Measurements from ENCODE around the gene MAD1L1.

Gene MAD1L1

DNA sequence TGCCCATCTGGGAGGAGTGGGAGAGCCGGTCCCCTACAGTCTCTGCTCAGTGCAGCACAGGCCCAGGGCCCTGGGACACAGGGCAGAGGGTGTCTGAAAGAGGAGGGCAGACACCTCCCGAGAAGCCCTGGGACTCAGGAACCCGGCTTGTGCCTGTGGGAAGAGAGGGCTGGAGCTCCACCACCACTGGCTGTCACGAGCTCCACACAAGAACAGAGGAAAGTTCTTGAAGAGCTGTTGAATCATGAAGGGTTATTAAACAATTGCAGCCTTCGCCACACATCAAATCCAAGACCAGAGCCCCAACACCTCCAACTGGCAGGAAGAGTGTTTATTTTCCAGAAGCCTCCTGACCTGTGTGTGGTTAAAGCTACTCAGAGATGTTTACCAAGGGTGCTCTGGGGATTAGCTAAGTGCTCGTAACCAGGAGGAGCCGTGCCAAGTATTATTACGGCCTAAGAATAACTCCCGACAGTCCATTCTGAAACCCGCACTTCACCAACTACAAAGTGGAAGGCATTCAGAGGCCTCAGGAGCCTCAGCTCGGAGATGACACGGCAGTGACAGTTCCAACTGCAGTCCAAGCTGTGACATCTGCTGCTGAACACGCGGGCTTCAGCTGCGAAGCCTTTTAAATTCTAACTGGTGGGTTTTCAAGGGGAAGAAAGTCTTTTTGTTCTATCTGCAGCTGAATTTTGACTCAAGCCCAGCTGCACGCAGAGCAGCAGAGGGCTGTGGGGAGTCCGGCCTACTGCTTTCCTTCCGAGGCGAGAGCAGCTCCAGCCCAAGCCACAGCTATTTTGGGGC lies 75.1 kb downstream of the MAD1L1 start:
- Histone ChIP-seq H3K27ac (ENCODE audit: low read depth, low read length) (peak overlapping the region; percentile 80), H3K4me3 (ENCODE audit: low read length) (no peak overlapping the region), H3K9ac (ENCODE audit: low read length) (no peak overlapping the region), H3K4me1 (ENCODE audit: control insufficient read depth, insufficient read depth, low read length) (peaks cover 22% of the 10 kb centered on the region), H3K36me3 (ENCODE audit: control insufficient read depth, insufficient read depth, low read length) (no peaks in the 10 kb centered on the region), H3K27me3 (ENCODE audit: control insufficient read depth, insufficient read depth, low read length) (no peaks in the 10 kb centered on the region)

DNA sequence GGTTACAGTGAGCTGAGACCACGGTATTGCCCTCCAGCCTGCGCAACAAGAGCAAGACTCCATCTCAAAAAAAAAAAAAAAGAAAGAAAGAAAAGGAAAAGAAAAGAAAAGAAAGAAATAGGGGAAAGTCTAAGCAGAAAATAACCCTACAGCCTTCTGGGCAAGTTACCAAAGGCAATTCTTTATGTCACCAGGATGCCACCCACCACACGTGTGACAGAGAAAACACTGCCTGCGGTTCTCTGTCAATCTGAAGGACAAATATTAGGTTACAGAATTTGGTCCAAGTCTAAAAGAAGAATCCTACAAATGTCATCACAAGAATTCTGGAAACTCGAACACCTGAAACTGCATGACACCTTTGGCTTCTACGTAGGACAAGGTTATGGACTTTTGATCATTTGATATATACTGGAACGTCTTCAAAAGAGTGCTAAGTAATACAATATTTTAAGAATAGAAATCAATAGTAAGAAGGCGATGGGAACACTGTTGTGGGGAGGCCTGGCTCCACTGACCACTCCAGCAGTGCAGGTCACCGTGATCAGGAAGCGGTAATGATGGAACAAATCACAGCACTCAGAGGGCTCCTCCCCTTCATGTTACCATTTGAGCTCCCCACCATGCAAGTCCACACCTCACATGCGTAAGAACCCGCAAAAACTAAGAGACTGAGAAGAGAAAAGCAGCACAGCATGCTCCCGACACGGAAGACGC lies 75.8 kb downstream of the MAD1L1 start:
- Histone ChIP-seq H3K36me3 (ENCODE audit: control insufficient read depth, insufficient read depth, low read length) (no peaks in the 10 kb centered on the region), H3K27ac (ENCODE audit: low read depth, low read length) (peak overlapping the region; percentile 80), H3K4me1 (ENCODE audit: control insufficient read depth, insufficient read depth, low read length) (peaks cover 22% of the 10 kb centered on the region), H3K27me3 (ENCODE audit: control insufficient read depth, insufficient read depth, low read length) (no peaks in the 10 kb centered on the region), H3K9ac (ENCODE audit: low read length) (no peak overlapping the region), H3K4me3 (ENCODE audit: low read length) (peak overlapping the region; percentile 9)

DNA sequence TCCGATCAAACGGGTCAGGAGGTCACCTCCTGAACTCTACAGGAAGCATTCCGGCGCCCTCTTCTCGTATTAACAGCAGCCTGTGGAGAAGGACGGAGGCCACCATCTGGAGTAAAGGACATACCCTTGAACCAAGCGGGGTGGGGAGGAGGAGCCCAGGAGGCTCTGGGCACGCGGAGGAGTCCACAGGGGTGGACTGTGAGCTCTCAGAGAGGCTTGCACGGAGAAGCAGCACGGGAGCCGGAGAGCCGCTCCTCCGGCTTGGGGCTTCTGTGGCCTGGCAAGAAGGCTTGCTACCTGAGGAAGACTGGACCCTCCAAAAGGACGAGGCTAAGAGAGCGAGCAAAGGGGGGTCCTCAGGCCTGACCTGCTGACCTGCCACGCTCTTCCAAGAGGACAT lies 77.9 kb downstream of the MAD1L1 start:
- Histone ChIP-seq H3K4me3 (ENCODE audit: low read length) (no peak overlapping the region), H3K9ac (ENCODE audit: low read length) (no peak overlapping the region), H3K27ac (ENCODE audit: low read depth, low read length) (no peak overlapping the region), H3K36me3 (ENCODE audit: control insufficient read depth, insufficient read depth, low read length) (no peaks in the 10 kb centered on the region), H3K4me1 (ENCODE audit: control insufficient read depth, insufficient read depth, low read length) (peaks cover 22% of the 10 kb centered on the region), H3K27me3 (ENCODE audit: control insufficient read depth, insufficient read depth, low read length) (no peaks in the 10 kb centered on the region)

DNA sequence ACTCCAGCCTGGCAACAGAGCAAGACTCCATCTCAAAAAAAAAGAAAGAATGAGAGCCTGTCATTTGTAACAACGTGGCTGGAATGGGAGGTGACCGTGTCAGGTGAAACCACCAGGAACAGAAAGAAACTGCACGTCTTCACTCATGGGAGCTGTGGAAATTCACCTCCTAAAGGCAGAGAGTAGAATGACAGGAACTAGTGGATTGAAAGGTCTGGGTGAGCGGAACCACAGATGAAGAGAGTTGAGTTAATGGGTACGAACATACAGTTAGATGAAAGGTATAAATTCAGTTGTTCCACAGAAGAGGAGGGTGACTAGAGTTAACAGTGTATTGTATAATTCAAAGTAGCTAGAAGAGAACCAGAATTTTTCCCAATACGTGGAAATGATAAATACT lies 78.6 kb downstream of the MAD1L1 start:
- H3K36me3 ChIP-seq (ENCODE audit: control insufficient read depth, insufficient read depth, low read length): no peaks in the 10 kb centered on the region
- H3K4me1 ChIP-seq (ENCODE audit: control insufficient read depth, insufficient read depth, low read length): peaks cover 20% of the 10 kb centered on the region
- H3K27ac ChIP-seq (ENCODE audit: low read depth, low read length): no peak overlapping the region
- H3K27me3 ChIP-seq (ENCODE audit: control insufficient read depth, insufficient read depth, low read length): no peaks in the 10 kb centered on the region
- H3K9ac ChIP-seq (ENCODE audit: low read length): no peak overlapping the region
- H3K4me3 ChIP-seq (ENCODE audit: low read length): no peak overlapping the region

DNA sequence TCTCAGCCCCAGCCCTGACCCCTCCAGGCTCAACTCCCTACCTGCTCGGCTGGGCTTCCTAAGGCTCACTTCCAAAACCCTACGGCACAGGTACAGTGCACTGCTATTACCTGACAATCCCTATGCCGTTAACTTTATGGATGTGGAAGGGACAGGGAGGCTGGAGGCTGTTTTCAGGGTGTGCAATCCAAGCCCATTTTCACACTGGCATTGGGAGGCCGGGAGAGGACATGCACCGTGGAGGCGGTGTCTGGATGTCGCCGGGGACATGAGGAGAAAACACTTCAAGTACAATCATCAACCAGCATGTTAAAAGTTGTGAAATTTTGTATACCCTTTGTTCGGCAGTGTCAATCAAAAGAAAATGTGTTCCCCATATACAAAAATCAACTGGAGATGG lies 80.1 kb downstream of the MAD1L1 start:
- no peaks in the 10 kb centered on the region for H3K36me3 ChIP-seq (ENCODE audit: control insufficient read depth, insufficient read depth, low read length)
- H3K9ac ChIP-seq (ENCODE audit: low read length): no peak overlapping the region
- H3K4me1 ChIP-seq (ENCODE audit: control insufficient read depth, insufficient read depth, low read length): peaks cover 9% of the 10 kb centered on the region
- H3K27me3 ChIP-seq (ENCODE audit: control insufficient read depth, insufficient read depth, low read length): no peaks in the 10 kb centered on the region
- H3K27ac ChIP-seq (ENCODE audit: low read depth, low read length): no peak overlapping the region
- H3K4me3 ChIP-seq (ENCODE audit: low read length): no peak overlapping the region

DNA sequence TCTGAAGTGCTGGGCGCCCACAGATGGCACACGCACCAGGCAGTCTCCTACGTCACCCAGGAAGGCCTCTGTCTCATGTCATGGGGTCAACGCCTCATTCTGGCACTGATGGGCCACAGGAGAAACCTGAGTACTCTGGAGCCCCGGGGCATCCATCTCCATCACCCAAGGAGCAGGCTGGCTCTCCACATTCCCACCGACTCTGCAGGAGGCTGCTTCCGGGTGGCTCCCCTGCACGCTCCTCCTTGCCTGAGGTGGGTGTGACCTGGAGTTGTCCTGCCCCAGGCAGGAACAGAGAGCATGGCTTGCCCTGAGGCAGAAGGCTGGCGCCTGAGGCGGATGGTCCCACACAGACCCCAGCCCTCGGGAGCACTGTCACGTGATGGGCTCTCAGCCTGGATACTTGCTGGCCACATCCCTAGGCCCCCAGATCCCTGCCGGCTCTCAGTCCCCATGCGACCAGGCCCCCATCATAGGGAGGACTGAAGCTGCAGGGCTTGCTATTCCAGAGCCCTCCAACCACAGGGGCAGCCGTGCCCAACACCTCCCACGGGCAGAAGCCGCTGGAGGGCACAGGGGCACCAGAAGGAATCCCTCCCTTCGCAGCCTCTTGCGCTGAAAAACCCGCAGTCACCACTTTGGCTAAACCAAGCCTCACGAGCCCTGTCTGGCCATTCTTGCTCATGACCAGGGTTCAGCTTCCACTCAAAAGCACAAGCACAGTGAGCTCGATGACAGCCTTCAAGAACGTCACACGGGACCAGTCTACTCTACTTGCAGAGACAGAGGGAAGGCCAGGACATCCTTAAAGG lies 80.7 kb downstream of the MAD1L1 start:
- Histone ChIP-seq H3K4me1 (ENCODE audit: control insufficient read depth, insufficient read depth, low read length) (peaks cover 4% of the 10 kb centered on the region), H3K27ac (ENCODE audit: low read depth, low read length) (no peak overlapping the region), H3K4me3 (ENCODE audit: low read length) (no peak overlapping the region), H3K9ac (ENCODE audit: low read length) (no peak overlapping the region), H3K36me3 (ENCODE audit: control insufficient read depth, insufficient read depth, low read length) (no peaks in the 10 kb centered on the region), H3K27me3 (ENCODE audit: control insufficient read depth, insufficient read depth, low read length) (no peaks in the 10 kb centered on the region)

- H3K27ac ChIP-seq (ENCODE audit: low read depth, low read length): no peak overlapping the region
- H3K4me3 ChIP-seq (ENCODE audit: low read length): no peak overlapping the region
- H3K9ac ChIP-seq (ENCODE audit: low read length): no peak overlapping the region
- H3K27me3 ChIP-seq (ENCODE audit: control insufficient read depth, insufficient read depth, low read length): no peaks in the 10 kb centered on the region
- H3K4me1 ChIP-seq (ENCODE audit: control insufficient read depth, insufficient read depth, low read length): no peaks in the 10 kb centered on the region
- no peaks in the 10 kb centered on the region for H3K36me3 ChIP-seq (ENCODE audit: control insufficient read depth, insufficient read depth, low read length)
Measured at GRCh38 chr7:2151237-2151636, 81.5 kb downstream of the MAD1L1 start.

GRCh38 chr7:2150445-2150815 lies 82.3 kb downstream of the MAD1L1 start:
- no peak overlapping the region for H3K27ac ChIP-seq (ENCODE audit: low read depth, low read length)

DNA sequence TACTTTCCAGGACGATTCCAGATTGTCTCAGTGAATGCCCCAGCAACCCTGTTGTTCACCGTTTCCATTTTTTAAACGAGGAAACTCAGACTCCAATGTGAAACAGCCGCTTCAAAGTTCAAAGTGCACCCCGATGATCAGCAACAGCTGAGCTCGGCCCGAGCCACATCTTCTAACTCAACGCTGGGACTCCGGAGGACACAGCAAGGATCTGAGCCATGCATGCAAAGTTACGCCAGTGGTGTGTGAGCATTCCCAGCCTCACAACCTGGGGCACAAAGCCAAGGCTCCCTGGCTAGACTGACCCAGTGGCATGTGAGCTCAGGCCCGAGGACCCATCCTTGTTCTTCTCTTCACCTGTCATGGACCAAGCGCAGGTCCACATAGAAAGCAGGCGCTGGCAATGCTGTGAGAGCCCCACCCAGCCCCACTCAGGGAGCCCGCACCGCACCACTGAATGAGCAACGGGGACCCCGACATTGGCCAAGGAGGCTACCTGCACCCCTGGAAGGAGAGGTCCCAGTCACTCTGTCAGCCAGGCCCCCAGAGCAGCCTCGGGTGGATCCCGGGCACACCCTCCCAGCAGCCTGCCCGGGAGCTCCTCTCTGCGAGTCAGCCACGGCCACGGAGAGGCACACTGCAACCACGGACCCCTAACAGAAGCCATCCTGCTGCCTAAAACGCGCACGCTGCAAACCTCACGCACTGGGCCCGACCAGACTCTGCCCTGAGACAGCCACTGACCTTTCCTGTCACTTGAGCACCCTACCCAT lies 82.9 kb downstream of the MAD1L1 start:
- Histone ChIP-seq H3K36me3 (ENCODE audit: control insufficient read depth, insufficient read depth, low read length) (peaks cover 8% of the 10 kb centered on the region), H3K9ac (ENCODE audit: low read length) (no peak overlapping the region), H3K4me3 (ENCODE audit: low read length) (no peak overlapping the region), H3K4me1 (ENCODE audit: control insufficient read depth, insufficient read depth, low read length) (no peaks in the 10 kb centered on the region), H3K27ac (ENCODE audit: low read depth, low read length) (no peak overlapping the region), H3K27me3 (ENCODE audit: control insufficient read depth, insufficient read depth, low read length) (no peaks in the 10 kb centered on the region)

More at GRCh38 chr7:2150445-2150815, 82.3 kb downstream of the MAD1L1 start:
- no peak overlapping the region for H3K9ac ChIP-seq (ENCODE audit: low read length)
- H3K36me3 ChIP-seq (ENCODE audit: control insufficient read depth, insufficient read depth, low read length): peaks cover 5% of the 10 kb centered on the region
- H3K4me1 ChIP-seq (ENCODE audit: control insufficient read depth, insufficient read depth, low read length): no peaks in the 10 kb centered on the region
- no peak overlapping the region for H3K4me3 ChIP-seq (ENCODE audit: low read length)
- H3K27me3 ChIP-seq (ENCODE audit: control insufficient read depth, insufficient read depth, low read length): no peaks in the 10 kb centered on the region

DNA sequence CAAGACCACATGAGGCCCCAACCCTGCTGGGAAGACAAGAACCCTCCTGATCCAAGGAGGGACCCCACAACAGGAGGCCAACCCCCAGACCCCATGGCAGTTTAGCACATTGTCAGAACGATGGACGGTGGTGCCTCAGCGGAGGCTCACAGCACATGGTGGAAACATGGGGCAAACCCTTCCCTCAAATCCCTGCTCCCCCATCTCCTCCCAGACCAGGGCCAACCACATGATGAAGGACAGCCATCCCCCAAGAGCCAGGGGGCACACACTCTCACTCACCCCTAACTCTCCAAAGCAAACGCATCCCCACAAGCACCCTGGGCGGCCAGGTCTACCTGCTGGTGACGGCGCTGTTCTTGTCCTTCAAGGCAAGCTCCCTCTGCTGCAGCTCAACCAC lies 83.9 kb downstream of the MAD1L1 start:
- H3K4me3 ChIP-seq (ENCODE audit: low read length): no peak overlapping the region
- no peak overlapping the region for H3K9ac ChIP-seq (ENCODE audit: low read length)
- H3K27me3 ChIP-seq (ENCODE audit: control insufficient read depth, insufficient read depth, low read length): no peaks in the 10 kb centered on the region
- H3K36me3 ChIP-seq (ENCODE audit: control insufficient read depth, insufficient read depth, low read length): peaks cover 8% of the 10 kb centered on the region
- no peaks in the 10 kb centered on the region for H3K4me1 ChIP-seq (ENCODE audit: control insufficient read depth, insufficient read depth, low read length)
- H3K27ac ChIP-seq (ENCODE audit: low read depth, low read length): no peak overlapping the region

DNA sequence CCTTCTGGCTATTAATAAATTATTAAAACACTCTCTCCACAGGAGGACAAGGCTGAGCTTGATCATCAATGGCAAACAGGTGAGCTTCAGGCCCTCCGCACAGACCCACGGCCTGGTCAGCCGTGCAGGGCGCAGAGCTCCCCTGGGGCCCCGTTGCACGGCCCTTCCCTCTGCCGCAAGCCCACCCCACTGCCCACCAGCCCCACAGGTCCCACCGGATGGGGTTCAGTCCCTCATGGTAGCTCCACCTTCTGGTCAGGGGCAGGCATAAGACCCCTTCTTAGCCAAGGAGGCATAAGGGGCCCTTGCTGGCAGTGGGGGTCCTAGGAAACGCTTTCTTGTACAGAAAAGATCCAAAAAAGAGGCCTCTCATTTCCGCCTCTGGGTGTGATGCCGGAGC lies 84.6 kb downstream of the MAD1L1 start:
- peaks cover 8% of the 10 kb centered on the region for H3K36me3 ChIP-seq (ENCODE audit: control insufficient read depth, insufficient read depth, low read length)

More for the DNA sequence above, 84.6 kb downstream of the MAD1L1 start:
- Histone ChIP-seq H3K27me3 (ENCODE audit: control insufficient read depth, insufficient read depth, low read length) (no peaks in the 10 kb centered on the region), H3K4me1 (ENCODE audit: control insufficient read depth, insufficient read depth, low read length) (no peaks in the 10 kb centered on the region), H3K4me3 (ENCODE audit: low read length) (no peak overlapping the region), H3K27ac (ENCODE audit: low read depth, low read length) (no peak overlapping the region), H3K9ac (ENCODE audit: low read length) (no peak overlapping the region)

Measured in rectal smooth muscle tissue (tissue), 1 donor.